Right ventricle myocardium inferior (tissue), 1 donor: ENCODE measurements around the gene LPCAT4. TPM values are rescaled to one million over a fixed set of nuclear protein-coding genes. Genes with fewer than 3 reads are reported as not detected.

Experiments
- ATAC-seq: fragments of 200-7000 bp; cut with Tn5 transposase; one replicate; pipeline ENCODE4 v1.9.1; 2020; ENCODE audit warnings: mild to moderate bottlenecking, moderate library complexity
- DNase-seq: peaks from one replicate; pipeline ENCODE4 v3.0.0; 2021; ENCODE audit errors: missing footprints
- intact Hi-C: fragments of 100-400 bp; cut with DNase I; formaldehyde crosslinking; loops from one replicate; pipeline ENCODE4 v1.11.0; 2022
- microRNA-seq: library from miRNA; unstranded; fragments of <30 nt; microRNA quantifications from one replicate; pipeline ENCODE4 v1.2.0, GENCODE V29; 2020
- total RNA-seq: library from RNA; stranded (reverse); fragmentation: NEBNext Ultra II Directional; extraction: Animal tissue kit (Norgen Biotek cat#: 25700); gene quantifications from one replicate; pipeline ENCODE4 v1.2.1, GENCODE V29; 2021
- donor health status: DM: no; HTN: yes; CAD: no; lungs with severe emphysema.

Gene LPCAT4
- total RNA-seq, 1 donor from 2014 or later = 89.2 TPM

DNA sequence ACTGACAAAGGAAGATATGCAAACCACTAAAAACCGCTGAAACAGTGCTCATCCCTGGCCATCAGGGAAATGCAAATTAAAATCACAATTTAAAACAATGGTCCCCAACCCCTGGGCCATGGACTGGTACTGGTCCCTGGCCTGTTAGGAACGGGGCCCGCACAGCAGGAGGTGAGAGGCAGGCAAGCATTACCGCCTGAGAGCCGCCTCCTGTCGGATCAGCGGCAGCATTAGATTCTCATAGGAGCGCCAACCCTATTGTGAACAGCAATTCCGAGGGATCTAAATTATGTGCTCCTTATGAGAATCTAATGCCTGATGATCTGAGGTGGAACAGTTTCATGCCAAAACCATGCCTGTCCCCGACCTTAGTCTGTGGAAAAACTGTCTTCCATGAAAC lies 43.8 kb downstream of the LPCAT4 start:
- intact Hi-C loops = no loop called here
- DNase-seq (no peak), ATAC-seq (no peak)

- intact Hi-C loops = loop anchor here (5.0 kb wide), 1 partner anchor 56 kb away; no protein-coding TSS in a partner anchor
- no peak for DNase-seq
- peak; percentile 97 for ATAC-seq
Measured at GRCh38 chr15:34318277-34319079, 48.5 kb downstream of the LPCAT4 start.

DNA sequence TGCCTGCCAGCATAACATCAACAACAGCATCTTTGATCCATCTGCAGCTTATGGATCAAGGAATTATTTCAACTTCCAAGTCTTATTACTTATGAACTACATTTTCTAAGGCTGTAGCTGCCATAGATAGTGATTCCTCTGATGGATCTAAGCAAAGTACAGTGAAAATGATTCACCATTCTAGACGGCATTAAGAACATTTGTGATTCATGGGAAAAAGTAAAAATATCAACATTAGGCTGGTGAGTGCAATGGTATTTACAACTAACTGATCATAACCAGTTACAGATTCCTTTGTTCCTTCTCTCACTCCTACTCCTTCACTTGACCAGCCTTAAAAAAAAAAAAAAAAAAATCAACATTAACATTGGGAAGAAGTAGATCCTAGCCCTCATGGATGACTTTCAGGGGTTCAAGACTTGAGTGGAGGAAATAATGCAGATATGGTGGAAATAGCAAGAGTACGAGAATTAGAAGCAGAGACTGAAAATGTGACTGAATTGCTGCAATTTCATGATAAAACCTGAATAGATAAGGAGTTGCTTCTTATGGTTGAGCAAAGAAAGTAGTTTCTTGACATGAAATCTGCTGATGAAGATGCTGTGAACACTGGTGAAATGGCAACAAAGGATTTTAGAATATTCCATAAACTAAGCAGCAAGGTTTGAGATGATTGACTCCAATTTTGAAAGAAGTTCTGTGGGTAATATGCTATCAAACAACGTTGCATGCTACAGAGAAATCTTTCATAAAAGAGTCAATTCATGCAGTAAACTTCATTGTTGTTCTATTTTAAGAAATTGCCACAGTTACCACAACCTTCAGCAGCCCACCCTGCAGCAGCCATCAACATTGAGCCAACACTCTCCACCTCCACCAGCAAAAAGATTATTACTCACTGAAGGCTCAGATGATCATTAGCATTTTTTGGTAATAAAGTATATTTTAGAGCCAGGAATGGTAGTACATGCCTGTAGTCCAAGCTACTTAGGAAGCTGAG lies 52.2 kb downstream of the LPCAT4 start:
- ATAC-seq (no peak), DNase-seq (no peak)
- intact Hi-C loops = loop anchor here (5.0 kb wide), 1 partner anchor 52 kb away; no protein-coding TSS in a partner anchor

GRCh38 chr15:34311563-34311962 lies 55.4 kb downstream of the LPCAT4 start:
- intact Hi-C loops = no loop called here
- ATAC-seq (no peak), DNase-seq (no peak)

Small RNA genes lying within 50 kb of the gene (microRNA-seq; reads per million reads assigned to microRNA genes)
- not detected for gene MIR1233-1

Other genes with a start within 250 kb of the LPCAT4 start
- gene KATNBL1, start 157.1 kb downstream of the LPCAT4 start, total RNA-seq = 19.3 TPM
- 85.7 TPM for gene EMC4, start 142.2 kb downstream of the LPCAT4 start, total RNA-seq
- 30.4 TPM for gene SLC12A6, start 29.4 kb downstream of the LPCAT4 start, total RNA-seq
- gene NOP10, start 24.1 kb downstream of the LPCAT4 start, total RNA-seq = 157 TPM
- gene NUTM1, start 23.9 kb downstream of the LPCAT4 start, total RNA-seq = not detected
- gene GOLGA8A, start 70.6 kb upstream of the LPCAT4 start, total RNA-seq = 13.7 TPM
- 7.1 TPM for gene GOLGA8B, start 216.5 kb upstream of the LPCAT4 start, total RNA-seq